SK-N-SH treated with all-trans-retinoic acid at 6 μM for 48 hours (cell line): ENCODE measurements around the gene IL13RA2.
A peak's percentile ranks its signal among the peaks of the same experiment; 100 is the strongest.

ENCODE experiments used
- ATAC-seq: fragments of 200-7000 bp; cut with Tn5 transposase; 3 replicates; pipeline ENCODE4 v1.9.1; 2020; ENCODE audit warnings: mild to moderate bottlenecking, moderate library complexity
- ARNTL ChIP-seq: fragments of 450-650 bp; formaldehyde crosslinking; IDR thresholded peaks from 2 replicates; pipeline ENCODE4 v1.5.0; 2020; ENCODE audit warnings: low read depth, mild to moderate bottlenecking, moderate library complexity, borderline replicate concordance
- BACH2 ChIP-seq: fragments of 250-450 bp; sonication (Bioruptor Pico); IDR thresholded peaks from 2 replicates; pipeline ENCODE4 v1.9.0; 2021; ENCODE audit warnings: mild to moderate bottlenecking, borderline replicate concordance
- CSDC2 ChIP-seq: fragments of 250-450 bp; sonication (Bioruptor Pico); IDR thresholded peaks from 2 replicates; pipeline ENCODE4 v1.5.0; 2020; ENCODE audit warnings: mild to moderate bottlenecking, moderate library complexity
- CSRNP3 ChIP-seq: fragments of 250-450 bp; sonication (Bioruptor Pico); IDR thresholded peaks from 2 replicates; pipeline ENCODE4 v1.5.1; 2021; ENCODE audit warnings: mild to moderate bottlenecking, moderate library complexity
- ESRRG ChIP-seq: fragments of 250-450 bp; sonication (Bioruptor Pico); IDR thresholded peaks from 2 replicates; pipeline ENCODE4 v1.6.1; 2021; ENCODE audit warnings: mild to moderate bottlenecking
- ISL1 ChIP-seq: fragments of 250-450 bp; sonication (Bioruptor Pico); IDR thresholded peaks from 2 replicates; pipeline ENCODE4 v2.1.2; 2022; ENCODE audit warnings: mild to moderate bottlenecking, moderate library complexity
- OSR1 ChIP-seq: fragments of 250-450 bp; sonication (Bioruptor Pico); IDR thresholded peaks from 2 replicates; pipeline ENCODE4 v1.8.0; 2022; ENCODE audit warnings: moderate library complexity, mild to moderate bottlenecking, inconsistent platforms
- PATZ1 ChIP-seq: fragments of 250-450 bp; sonication (Bioruptor Pico); IDR thresholded peaks from 2 replicates; pipeline ENCODE4 v1.8.0; 2020; ENCODE audit warnings: mild to moderate bottlenecking, moderate library complexity, borderline replicate concordance
- POU6F1 ChIP-seq: fragments of 250-450 bp; sonication (Bioruptor Pico); IDR thresholded peaks from 2 replicates; pipeline ENCODE4 v1.8.0; 2021; ENCODE audit warnings: low read depth, mild to moderate bottlenecking, moderate library complexity, borderline replicate concordance
- PPARA ChIP-seq: fragments of 250-450 bp; sonication (Bioruptor Pico); IDR thresholded peaks from 2 replicates; pipeline ENCODE4 v1.5.0; 2020; ENCODE audit warnings: mild to moderate bottlenecking, borderline replicate concordance
- RARB ChIP-seq: fragments of 250-450 bp; sonication (Bioruptor Pico); IDR thresholded peaks from 2 replicates; pipeline ENCODE4 v1.8.0; 2021; ENCODE audit warnings: mild to moderate bottlenecking, moderate library complexity
- SNAI2 ChIP-seq: fragments of 250-450 bp; sonication (Bioruptor Pico); IDR thresholded peaks from 2 replicates; pipeline ENCODE4 v1.5.0; 2020; ENCODE audit warnings: mild to moderate bottlenecking, moderate library complexity
- TCF4 ChIP-seq: fragments of 250-450 bp; sonication (Bioruptor Pico); IDR thresholded peaks from 2 replicates; pipeline ENCODE4 v1.8.0; 2021; ENCODE audit warnings: mild to moderate bottlenecking, moderate library complexity, borderline replicate concordance
- TOX ChIP-seq: fragments of 250-450 bp; sonication (Bioruptor Pico); IDR thresholded peaks from 2 replicates; pipeline ENCODE4 v1.8.0; 2021; ENCODE audit warnings: mild to moderate bottlenecking, moderate library complexity, borderline replicate concordance
- TSHZ2 ChIP-seq: fragments of 250-450 bp; sonication (Bioruptor Pico); IDR thresholded peaks from 2 replicates; pipeline ENCODE4 v1.5.0; 2020; ENCODE audit warnings: mild to moderate bottlenecking, moderate library complexity
- ZC3H10 ChIP-seq: fragments of 250-450 bp; sonication (Bioruptor Pico); IDR thresholded peaks from 2 replicates; pipeline ENCODE4 v1.5.1; 2021; ENCODE audit warnings: mild to moderate bottlenecking, moderate library complexity
- ZFP3 ChIP-seq: fragments of 250-450 bp; sonication (Bioruptor Pico); IDR thresholded peaks from 2 replicates; pipeline ENCODE4 v1.5.0; 2020; ENCODE audit warnings: mild to moderate bottlenecking, moderate library complexity
- ZFP30 ChIP-seq: fragments of 450-650 bp; formaldehyde crosslinking; IDR thresholded peaks from 2 replicates; pipeline ENCODE4 v1.5.0; 2022; ENCODE audit warnings: mild to moderate bottlenecking, moderate library complexity
- ZNF565 ChIP-seq: fragments of 450-650 bp; formaldehyde crosslinking; conservative IDR thresholded peaks from 2 replicates; pipeline ENCODE4 v1.5.0; 2020; ENCODE audit warnings: low read depth, mild to moderate bottlenecking, moderate library complexity
- ZNF70 ChIP-seq: fragments of 450-650 bp; formaldehyde crosslinking; IDR thresholded peaks from 2 replicates; pipeline ENCODE4 v1.5.0; 2020; ENCODE audit warnings: mild to moderate bottlenecking, moderate library complexity
- ZNF8 ChIP-seq: fragments of 450-650 bp; formaldehyde crosslinking; IDR thresholded peaks from 2 replicates; pipeline ENCODE4 v1.5.0; 2020; ENCODE audit warnings: mild to moderate bottlenecking, moderate library complexity

The IL13RA2 gene

GRCh38 chrX:115036029-115036428, 18.6 kb upstream of the IL13RA2 start:
- TF ChIP-seq CSRNP3 (CRISPR knock-in tag) (no peak), ZC3H10 (CRISPR knock-in tag) (no peak), ZFP3 (no peak), SNAI2 (no peak), ZNF70 (CRISPR knock-in tag) (no peak), RARB (CRISPR knock-in tag) (no peak), TOX (CRISPR knock-in tag) (0 out of 2 replicates have a peak, but pooled peaks have one; percentile 9), TSHZ2 (CRISPR knock-in tag) (no peak)
- ATAC-seq: peak; percentile 78

- TF ChIP-seq TSHZ2 (CRISPR knock-in tag): no peak
- TF ChIP-seq ZNF565 (CRISPR knock-in tag): no peak
- TF ChIP-seq RARB (CRISPR knock-in tag): no peak
- TF ChIP-seq BACH2 (CRISPR knock-in tag): no peak
- no peak for TF ChIP-seq POU6F1 (CRISPR knock-in tag)
- no peak for TF ChIP-seq ZFP30
- no peak for TF ChIP-seq ISL1 (CRISPR knock-in tag)
- no peak for TF ChIP-seq PPARA
- no peak for TF ChIP-seq ZNF70 (CRISPR knock-in tag)
- TF ChIP-seq TOX (CRISPR knock-in tag): no peak
- no peak for TF ChIP-seq OSR1 (CRISPR knock-in tag)
- TF ChIP-seq CSRNP3 (CRISPR knock-in tag): no peak
- no peak for TF ChIP-seq TCF4 (CRISPR knock-in tag)
- no peak for TF ChIP-seq ARNTL (CRISPR knock-in tag)
- TF ChIP-seq ZC3H10 (CRISPR knock-in tag): no peak
- no peak for TF ChIP-seq PATZ1 (CRISPR knock-in tag)
- no peak for TF ChIP-seq CSDC2 (CRISPR knock-in tag)
- no peak for TF ChIP-seq ZNF8 (CRISPR knock-in tag)
- TF ChIP-seq ZFP3: no peak
- TF ChIP-seq ESRRG (CRISPR knock-in tag): no peak
- TF ChIP-seq, all 23 proteins: peak for 0
These were observed 14.6 kb upstream of the IL13RA2 start for GRCh38 chrX:115031989-115032388.

More at GRCh38 chrX:115031989-115032388, 14.6 kb upstream of the IL13RA2 start:
- no peak for ATAC-seq
